NCI-H82 (cell line): Measurements from ENCODE around the gene HASPIN.

ENCODE experiments used
- DNase-seq: peaks from one replicate; lab custom pipeline; 2025; lab: John Stamatoyannopoulos, UW

The HASPIN gene

DNA sequence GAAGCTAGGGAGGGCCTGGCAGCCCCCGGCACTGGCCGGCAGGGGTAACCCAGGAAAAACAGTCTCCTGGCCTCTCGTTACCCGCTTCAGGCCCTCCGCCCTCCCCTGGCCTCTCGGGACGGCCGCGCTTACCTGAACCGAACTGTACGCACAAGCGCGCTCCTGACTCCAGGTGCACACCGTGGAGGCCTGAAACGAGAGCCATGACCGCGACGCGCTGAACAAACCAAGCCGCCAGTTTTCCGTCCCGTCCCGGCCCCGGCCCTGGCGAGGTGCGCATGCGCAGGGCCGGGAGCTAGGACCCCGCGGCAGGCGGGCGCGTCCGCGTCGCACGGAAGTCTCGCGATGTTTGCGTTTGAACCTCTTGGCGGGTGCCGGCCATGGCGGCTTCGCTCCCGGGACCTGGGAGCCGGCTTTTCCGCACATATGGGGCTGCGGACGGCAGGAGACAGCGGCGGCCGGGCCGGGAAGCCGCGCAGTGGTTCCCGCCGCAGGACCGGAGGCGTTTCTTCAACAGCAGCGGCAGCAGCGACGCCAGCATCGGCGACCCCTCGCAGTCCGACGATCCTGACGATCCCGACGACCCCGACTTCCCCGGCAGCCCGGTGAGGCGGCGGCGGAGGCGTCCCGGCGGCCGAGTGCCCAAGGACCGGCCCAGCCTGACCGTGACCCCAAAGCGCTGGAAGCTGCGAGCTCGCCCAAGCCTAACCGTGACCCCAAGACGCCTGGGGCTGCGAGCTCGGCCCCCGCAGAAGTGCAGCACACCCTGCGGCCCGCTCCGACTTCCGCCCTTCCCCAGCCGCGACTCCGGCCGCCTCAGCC is at the start of gene HASPIN:
HASPIN (plus strand) TSS at position 348 of the 822 bp plus-strand sequence; CDS start at position 381, 33 bp downstream.
- DNase-seq, result peak; percentile 97

DNA sequence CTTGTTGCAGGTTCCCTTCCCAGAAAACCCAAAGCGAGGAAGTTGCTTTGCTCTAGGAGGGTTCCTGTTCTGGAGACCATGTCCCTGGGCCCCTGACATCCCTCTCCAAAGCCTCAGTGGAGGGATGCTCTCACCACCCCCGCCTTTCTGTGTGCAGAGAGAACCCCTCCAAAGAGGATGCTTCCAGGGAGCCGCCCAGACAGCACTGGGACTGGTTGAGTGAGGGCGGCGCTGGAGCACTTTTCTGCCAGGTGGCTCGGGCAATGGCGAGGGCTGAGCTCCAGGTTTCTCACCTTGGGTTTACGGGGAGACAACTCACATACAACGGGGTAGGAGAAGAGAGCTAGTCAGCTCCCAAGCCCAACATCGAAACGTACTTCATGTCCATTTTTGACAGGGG is 47.8 kb upstream of the HASPIN start:
- DNase-seq, result no peak

DNA sequence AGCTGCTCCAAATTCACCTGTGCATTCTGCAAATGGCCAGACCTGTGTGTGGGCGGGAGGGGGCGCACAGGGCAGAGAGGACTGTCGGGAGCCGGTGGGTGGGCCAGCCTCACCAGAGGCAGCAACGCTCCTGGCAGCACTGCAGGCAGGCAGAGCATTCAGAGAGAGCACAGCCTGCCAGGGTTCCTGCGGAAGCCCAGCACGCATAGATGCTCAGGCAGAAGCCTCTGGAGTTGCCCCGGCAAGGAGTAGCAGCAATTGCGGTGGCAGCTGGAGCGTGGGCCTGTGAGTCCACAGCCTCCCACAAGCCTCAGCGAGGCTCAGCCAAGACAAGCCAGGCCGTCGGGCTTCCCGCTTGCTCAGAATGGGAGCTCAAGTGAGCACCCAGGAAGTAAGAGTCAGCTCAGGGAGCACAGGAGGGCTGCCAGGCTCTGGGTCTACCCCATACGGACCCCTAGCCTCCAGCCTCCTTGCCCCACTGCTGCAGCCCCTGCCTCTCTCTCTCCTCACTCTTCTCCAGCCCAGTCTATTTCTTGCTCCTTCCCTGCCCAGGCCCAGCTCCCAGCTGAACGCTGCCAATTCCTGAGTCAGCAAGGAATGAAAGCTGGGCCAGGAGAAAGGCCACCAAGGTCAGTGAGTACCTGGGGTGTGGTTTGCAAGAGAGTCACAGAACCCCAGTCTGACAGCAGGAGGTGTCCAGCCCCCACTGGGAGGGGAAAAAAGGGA is 45.4 kb upstream of the HASPIN start:
- peak; percentile 52 for DNase-seq

DNA sequence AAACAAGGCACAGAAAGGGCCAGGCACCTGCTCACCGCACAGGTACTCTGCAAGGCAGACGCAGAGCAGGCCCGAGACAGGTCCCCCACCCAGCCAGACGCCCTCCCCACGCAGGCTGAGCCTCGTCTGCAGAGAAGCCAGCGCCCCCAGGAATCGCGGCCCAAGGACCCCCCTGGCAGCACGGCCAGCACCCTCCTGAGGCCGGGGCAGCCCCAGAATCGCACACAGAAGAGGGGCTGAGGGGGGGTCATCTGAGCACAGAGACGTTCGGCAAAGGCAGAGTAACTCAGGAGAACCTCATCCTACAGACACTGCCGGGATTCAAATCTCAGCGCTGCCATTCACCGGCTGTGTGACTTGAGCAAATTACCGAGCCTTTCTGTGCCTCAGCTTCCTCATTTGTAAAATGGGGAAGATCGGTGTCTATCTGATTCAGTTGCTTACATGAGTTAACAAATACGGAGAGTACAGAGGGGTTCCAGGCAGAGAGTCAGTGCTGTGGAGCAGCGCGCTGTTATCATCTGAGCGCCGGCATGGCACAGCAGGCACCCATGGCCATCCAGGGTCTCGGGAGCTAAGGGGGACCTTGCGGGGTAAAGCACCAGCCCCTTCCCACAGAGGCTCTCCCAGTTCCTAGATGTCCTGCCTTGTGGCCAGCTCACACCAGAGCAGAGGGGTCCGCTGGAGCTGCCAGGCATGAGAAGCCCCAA is 44.7 kb upstream of the HASPIN start:
- no peak for DNase-seq

DNA sequence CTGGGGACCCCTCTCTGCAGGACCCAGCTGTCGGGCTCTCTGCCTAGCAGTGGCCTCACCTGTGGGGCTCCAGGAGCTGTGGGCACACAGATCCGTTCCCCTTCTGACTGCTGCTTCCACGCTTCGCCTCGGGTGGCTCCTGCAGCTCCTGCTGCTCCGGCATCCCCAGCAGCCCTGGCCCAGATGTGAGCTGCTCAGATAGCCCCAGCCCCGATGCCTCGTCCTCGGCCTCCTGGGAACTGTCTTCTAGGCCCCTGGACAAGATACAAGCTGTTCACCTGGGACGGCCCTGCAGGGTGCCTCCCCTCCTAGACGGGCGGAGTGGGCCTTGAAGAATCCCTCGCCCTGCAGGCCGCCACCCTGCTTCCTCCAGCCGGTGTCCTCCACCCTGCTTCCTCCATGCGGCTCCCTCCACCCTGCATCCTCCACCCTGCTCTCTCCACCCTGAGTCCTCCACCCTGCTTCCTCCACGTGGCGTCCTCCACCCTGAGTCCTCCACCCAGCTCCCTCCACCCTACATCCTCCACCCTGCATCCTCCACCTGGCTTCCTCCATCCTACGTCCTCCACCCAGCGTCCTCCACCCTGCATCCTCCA is 44.1 kb upstream of the HASPIN start:
- DNase-seq, result peak; percentile 39

DNA sequence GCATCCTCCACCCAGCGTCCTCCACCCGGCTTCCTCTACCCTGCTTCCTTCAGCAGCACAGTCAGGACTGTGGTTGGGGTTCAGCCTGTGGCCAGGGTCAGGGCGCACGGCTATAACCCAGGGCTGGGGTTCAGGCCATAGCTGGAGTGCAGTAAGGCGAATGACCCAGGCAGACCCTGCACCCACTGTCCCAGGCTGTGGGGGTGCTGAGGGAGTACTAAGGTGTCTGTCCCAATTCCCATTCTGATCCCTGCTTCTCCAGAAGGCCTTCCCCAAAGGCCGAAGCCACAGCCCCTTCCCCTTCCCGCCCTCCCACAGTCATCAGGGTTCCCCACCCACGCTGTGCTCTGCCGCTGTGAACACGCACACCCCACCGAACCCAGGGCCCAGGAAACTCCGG is 42.6 kb upstream of the HASPIN start:
- no peak for DNase-seq

DNA sequence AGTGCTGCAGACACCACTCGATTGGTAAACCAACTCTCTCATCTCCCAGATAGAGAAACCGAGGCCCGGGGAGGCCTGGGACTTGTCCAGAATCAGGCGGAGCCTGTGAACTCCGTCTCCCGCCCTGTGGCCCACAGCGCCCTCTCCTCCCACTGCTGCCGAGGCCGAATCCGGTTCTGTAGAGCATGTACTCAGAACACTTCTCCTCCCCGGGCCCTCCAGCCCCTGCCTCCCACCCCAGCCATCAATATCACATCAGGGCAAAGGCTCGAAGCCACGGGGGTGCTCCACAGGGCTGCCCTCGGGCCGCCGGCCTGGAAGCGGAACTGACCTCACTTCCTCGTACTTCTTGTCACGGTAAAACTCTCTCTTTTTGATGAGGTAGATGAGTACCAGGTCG is 42.1 kb upstream of the HASPIN start:
- DNase-seq, result no peak

DNA sequence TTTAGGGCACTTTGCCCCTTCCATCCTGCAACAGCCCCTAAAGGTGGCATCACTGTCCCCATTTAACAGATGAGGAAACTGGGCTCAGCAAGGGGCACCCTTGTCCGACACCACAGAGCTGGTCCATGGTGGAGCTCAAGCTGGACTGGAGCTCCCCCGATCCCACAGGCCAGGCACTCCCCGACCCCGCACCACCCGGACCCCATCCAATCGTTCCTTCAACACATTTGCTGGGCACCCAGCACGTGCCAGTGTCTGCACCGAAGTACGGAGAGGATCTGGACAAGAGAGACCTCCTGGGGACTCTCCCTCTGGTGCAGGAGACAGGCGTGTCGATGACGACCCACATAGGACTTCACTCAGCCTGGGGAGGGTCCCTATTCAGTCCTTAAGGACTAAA is 41.7 kb upstream of the HASPIN start:
- DNase-seq, result no peak

DNA sequence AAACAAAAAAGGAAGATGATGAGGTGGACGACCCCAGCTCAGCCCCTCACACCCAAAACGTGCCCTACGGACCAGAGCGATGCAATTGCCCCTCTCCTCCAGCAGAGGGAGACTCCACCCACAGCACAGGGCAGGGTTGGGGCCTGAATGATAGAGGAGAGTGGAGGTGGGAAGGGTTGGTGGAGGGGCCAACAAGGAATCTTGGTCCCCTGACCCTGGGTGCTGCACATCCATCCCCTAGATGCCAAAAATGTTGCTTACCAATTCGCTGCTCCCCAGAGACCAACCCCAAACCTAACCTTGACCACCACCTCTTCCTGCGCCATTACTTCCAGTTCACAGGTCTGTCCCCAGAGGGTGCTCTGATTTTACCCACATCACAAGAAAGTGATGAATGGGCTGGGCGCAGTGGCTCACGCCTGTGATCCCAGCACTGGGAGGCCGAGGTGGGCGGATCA is 40.6 kb upstream of the HASPIN start:
- DNase-seq, result peak; percentile 76

DNA sequence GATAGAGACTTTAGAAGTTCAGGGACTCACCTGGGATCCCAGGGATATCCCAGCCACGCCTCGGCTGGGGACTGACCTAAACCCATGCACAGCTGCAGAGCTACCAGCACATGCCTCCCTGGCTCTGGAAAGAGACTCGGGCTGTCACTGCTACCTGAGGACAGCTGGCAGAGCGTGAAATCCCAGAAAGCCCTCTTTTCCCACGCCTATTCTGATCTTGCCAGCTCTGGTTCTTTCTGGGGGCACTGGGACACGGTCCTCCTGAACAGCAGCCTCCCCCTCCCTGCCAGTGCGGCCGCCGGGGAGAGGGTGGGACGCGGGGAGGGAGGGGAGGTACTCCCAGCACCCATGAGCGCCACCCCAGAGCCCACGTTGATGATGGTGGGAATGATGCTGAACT is 38.5 kb upstream of the HASPIN start:
- peak; percentile 52 for DNase-seq

DNA sequence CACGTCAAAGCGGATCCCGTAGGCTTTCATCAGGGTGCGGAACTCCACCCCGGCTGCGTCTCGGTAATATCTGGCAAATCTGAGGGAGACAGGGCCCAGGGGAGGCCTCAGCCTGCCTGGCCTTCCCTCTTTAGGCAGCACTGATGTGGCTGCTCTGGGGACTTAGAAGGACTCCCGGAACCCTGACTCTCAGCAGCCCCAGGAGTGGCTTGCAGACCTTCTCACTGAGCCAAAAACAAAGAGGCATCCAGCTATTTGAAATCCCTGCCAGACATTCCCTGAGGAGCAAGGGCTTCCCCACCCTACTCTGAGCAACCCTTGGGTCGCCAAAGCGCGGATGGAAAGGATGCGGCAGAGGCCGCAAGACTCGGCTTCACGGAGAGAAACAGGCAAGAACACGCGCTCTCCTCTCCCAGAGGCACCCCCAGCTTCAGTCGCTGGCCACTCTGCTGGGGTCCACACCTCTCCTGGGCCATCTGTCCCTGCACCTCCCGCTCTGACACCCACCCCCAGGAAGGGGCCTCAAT is 35.6 kb upstream of the HASPIN start:
- no peak for DNase-seq

DNA sequence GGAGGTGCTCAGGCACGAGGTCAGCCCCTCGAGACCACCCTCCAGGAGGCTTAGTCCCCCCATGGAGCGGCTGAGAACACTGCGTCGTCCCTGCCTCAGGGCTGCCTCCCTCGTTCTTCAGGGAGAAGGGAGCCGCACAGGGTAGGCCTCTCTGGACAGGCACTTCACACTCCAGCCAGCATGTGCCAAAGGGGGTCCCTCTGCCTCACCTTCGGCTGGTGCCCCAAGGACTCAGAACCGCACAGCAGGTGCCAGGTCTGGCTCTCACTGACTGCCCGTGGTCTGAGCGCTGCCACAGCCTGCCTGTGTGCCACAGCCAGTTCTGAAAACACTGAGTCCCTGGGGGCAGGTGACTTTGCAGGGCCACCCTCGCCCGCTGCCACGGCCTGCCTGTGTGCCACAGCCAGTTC is 34.8 kb upstream of the HASPIN start:
- DNase-seq, result no peak

DNA sequence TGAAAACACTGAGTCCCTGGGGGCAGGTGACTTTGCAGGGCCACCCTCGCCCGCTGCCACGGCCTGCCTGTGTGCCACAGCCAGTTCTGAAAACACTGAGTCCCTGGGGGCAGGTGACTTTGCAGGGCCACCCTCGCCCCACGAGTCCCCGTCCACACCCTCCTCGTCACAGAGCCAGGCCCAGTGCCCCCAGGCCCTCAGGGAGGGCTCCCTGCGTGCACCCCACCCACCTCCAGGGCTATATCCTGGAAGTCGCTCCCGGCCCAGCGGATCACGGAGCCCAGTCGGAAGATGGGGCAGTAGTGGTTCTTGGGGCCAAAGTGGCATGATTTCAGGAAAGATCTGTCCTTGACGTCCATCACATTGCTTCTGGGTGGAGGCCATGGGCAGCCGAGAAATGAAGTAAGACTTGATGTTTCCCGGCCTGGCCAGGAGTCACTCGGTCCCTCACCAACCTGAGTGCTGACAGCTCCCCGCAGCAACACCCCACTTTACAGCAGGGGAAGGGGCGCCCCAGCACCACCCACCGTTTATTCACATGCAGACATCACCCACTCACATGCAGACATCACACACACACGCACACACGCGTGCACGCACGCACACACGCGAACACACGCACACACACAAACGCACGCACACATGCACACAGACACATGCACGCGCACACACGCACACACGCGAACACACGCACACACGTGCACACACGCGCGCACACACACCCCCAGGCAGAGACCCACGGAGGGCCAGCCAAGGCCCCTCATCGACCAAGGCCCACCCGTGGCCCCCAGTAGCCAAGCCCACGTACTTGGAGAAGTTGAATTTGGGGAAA is 34.2 kb upstream of the HASPIN start:
- no peak for DNase-seq

DNA sequence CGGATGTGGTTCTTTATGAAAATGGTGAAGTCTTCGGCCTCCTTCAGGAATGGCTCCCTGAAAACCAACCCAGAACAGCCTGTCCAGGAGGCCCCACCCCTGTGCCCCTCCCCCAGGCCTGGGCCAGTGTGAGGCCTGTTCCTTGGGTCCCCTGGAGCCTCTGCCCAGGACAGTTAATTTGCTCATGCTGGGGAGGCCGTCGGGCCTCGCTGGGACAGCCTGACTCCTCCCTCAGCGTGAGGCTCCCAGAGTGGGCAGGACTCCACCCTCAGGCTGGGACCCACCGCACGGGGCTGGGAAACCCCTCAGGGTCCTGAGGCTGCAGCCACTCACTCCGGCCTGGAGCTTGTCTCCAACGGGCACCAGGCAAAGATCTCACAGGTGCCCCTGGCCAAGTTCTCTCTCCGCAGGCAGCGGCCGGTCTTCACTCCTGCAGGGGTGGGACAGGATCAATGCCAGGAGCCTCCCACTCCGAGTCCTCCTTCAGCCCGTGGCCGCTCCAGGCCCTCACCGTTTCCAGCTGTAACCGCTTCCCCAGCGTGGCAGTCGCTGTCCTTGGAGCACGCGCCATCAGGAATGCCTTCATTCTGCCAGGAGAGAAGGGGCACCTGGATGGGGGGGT is 33.5 kb upstream of the HASPIN start:
- DNase-seq, result no peak

DNA sequence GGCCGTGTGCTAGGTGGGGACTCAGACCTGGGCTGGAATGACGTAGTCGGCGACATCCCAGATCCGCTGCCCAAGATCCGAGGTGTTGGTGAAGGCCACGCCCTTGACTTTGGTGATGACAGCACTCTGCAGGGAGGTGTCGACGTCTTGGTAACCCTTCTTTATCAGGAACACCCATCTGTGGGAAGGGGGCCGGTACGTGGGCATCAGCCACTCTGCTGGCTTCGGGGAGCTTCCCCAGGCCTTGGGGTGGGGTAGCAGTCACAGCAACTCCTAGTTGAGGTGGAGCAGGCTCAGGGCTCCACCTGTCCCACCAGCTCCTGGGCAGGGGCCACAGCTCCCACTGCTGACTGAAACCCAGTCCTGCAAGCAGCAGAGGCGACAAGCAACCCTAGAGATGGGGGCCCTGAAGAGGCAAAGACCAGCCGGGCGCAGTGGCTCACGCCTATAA is 32.1 kb upstream of the HASPIN start:
- peak; percentile 34 for DNase-seq

DNA sequence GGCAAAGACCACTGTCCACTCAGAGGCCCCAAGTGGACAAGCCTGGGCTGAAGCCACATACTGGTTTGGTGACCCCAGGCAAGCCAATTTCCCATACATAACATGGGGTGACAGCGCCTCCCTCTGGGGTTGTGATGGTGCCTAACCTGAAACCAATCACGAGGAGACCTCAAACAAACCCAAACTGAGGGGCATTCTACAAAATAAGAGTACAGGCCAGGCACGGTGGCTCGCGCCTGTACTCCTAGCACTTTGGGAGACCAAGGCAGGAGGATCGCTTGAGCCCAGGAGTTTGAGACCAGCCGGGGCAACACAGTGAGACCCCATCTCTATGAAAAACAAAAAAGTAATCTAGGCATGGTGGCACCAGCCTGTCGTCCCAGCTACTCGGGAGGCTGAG is 31.4 kb upstream of the HASPIN start:
- no peak for DNase-seq

DNA sequence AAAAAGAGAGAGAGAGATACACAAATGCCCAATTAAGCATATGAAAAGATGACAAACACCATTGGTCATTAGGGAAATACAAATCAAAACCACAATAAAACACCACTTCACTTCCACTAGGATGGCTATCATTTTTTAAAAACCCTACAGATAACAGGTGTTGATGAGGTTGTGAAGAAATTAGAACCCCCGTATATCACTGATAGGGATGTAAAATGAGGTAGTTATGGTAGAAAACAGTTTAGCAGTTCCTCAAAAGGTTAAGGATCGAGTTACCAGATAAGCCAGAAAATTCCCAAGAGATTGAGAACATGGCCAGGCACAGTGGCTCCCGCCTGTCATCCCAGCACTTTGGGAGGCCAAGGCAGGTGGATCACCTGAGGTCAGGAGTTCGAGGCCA is 30.6 kb upstream of the HASPIN start:
- DNase-seq, result no peak

DNA sequence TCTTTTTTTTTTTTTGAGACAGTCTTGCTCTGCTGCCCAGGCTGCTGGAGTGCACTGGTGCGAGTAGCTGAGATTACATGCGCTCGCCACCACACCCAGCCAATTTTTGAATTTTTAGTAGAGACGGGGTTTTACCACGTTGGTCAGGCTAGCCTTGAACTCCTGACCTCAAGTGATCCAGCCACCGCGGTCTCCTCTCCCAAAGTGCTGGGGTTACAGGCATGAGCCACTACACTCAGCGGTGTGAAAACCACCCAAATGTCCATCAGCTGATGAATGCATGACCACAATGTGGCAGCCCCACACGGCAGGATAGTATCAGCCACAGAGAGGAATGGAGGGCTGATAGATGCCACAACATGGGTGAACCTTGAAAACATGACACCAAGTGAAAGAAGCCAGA is 29.9 kb upstream of the HASPIN start:
- DNase-seq, result no peak

DNA sequence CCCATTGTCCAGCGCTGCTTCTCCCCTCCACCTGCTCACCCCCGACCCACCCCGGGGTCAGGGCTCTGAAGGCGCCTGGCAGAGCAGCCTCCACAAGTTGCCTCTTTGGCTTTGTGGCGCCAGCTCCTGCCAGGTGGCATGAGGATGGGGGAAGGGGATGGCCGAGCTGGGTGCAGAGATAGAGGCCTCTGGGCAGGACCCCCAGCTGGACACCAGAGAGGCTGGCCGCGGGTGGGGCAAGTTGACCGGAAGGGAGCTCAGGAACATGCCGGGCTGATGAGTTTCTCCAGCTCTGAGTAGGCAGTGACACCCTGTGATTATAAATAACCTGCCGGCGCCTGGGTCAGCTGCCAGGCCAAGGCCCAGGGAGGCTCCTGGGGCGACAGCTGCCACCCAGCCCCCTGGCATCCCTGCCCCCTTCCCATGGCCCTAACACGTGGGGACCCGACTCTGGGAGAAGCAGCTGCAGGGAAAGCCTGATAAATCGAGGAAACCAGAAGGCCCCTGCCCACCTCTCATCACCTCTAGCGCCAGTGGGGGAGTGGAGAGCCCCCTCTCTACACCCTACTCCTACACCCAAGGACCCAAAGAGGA is 28.5 kb upstream of the HASPIN start:
- peak; percentile 53 for DNase-seq

DNA sequence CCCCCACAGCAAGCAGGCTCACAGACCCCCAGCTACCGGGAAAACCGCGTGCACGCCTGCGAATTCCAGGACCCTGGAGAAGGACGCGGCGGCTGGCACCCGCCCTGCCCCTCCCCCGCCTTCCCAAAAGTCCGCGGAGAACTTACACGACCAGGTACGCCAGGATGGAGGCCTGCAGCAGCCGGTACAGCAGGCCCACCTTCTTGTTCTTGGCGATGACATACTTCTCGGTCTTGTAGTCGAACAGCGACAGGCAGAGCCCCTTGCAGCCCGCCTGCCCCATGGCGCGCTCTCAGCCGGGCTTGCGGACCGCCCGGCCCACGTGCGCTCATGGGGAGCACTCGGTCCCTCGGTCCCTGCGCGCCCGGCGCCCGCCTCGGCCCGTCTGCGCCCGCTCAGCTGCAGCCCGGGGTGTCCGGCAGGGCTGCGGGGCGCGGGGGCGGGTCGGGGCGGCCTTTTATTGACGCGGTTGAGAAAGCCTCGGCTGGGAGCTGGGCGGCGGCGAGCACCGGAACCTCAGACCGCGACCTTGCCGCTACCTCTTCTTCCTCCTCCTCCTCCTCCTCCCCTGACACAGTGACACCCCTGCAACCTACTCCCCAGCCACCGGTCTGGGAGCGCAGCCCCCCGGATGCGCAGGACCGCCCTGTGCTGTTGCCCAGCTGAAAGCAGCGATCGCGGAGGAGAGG is 27.8 kb upstream of the HASPIN start, which contains the start of gene P2RX5:
P2RX5 (minus strand) TSS at position 433 of the 689 bp plus-strand sequence; CDS start at position 283, 150 bp downstream.
- no peak for DNase-seq
